ACHN (cell line): ENCODE data around the gene IMPG2.
A peak's percentile ranks its signal among the peaks of the same experiment; 100 is the strongest.

ENCODE experiments used
- DNase-seq: peaks from one replicate; pipeline ENCODE4 v3.0.0-alpha.2; 2015
- in situ Hi-C: cut with HindIII; loops from 2 replicates; pipeline ENCODE4 v1.10.0; 2017; ENCODE audit warnings: low sequenced_read_pairs, low pct_ligation_motif_present, low pct_unique_long_range_greater_than_20kb

IMPG2 gene

DNA sequence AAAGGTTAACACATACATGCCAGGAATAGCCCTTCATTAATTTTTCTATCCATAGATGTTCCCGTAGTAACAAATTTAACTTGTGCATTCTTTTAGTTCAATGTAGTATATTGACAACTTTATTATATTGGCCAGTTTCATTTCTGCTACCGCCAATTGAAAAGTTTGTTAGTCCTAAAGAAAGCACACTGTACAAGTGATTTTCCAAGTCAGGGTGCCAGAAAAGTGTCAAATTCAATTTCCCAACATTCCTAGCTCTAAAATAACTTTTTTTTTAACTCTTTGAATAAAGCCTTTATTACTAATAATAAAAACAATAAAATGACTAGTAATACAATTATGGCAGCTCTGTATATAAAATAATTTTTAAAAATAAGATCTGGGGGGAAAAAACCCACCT is 68.9 kb downstream of the IMPG2 start:
- in situ Hi-C loops: no loop called here

DNA sequence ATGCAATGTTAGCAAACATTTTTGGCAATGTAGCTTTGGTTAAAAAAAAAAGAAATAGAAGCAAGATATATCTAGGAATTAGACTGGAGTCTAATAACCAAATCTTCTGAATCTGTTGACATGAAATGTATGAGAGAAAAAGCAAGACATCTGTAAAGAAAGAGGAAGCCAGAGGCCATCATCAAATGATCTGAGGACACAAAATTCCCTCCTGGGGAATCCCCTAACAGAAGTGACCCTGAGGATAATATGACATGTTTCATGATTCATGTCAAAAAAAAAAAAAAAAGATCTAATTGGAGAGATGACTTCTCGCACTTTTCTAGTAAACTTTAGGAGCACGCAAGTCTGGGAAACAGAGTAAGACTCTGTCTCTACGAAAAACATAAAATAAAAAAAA is 70.9 kb downstream of the IMPG2 start:
- DNase-seq: no peak
- in situ Hi-C loops: no loop called here

More for the DNA sequence above, 68.9 kb downstream of the IMPG2 start:
- DNase-seq: no peak

DNA sequence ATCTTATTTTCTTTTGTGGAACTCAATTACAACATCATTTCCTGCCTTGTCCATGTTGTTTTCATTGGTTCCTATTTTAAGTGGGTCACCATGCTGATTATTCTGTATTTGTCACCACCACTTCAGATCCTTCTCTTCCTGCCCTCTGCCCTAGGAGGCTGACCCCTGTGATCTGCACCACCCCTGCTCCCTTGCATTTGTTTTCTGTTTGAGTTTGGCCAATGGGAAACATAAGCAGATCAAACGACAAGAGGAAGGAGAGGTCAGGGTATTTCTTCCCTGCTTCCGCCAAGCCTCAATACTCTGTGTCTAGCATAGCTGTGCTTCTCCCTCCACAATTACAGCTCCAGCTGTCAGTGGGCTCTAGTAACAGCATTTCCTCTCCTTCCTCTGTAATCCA is 71.6 kb downstream of the IMPG2 start:
- in situ Hi-C loops: no loop called here
- DNase-seq: no peak

DNA sequence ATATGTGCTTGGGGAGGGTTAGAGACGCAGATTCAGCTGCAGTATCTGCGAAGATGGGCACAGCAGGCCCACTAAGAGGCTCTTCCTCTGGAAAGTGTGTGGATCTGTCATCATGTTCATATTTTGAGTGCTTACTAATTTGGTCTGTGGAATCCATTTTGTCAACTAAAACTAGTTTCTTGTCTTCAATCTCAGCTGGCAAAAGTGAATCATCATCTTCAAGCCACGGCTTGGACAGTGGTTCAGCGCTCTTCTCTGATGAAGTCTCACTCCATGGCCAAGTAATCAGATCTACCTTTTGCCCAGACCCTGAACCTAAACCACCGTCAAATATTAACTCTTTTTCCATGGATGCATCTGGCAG is 76.2 kb downstream of the IMPG2 start:
- in situ Hi-C loops: no loop called here
- no peak for DNase-seq

DNA sequence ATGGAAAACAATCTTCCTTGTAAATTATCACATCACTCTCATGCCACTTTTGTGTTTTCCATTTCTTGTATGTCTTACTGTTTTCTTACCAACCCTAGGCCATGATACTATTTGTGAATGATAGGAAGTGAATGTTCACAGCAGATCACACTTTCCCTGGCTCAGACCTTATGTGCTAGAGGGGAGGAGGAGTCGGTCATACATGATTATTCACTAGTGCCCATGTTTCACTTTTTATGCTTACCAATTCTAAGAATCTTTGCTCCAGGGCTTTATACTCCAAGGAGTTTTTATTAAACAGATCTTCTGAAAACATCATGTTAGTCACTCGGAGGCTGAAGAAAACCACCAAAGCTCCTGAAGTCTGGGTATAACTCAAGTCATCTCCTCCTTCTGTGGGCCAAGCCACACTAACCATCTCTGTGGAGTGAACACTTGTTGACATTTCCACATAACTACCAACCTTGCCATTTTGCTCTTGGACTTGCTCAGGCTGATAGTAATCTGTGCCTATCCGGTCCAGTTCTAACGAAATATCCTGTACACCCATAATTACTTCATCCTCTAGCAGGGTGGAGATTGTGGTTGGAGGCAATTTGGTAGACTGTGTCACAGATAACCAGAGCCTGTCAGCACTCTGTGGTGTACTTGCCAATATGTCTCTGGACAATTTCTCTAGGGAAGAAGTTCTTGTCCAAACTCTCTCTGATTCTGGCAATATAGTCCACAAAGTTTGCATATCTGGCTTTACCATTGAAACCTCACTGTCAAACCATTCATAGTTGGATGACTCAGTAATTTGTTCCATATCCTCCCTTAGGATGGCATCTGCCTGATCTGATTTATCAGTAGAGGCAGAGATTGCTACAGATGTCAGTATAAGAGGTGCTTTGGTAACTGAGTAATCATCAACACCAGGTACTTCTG is 76.8 kb downstream of the IMPG2 start:
- in situ Hi-C loops: no loop called here
- no peak for DNase-seq

DNA sequence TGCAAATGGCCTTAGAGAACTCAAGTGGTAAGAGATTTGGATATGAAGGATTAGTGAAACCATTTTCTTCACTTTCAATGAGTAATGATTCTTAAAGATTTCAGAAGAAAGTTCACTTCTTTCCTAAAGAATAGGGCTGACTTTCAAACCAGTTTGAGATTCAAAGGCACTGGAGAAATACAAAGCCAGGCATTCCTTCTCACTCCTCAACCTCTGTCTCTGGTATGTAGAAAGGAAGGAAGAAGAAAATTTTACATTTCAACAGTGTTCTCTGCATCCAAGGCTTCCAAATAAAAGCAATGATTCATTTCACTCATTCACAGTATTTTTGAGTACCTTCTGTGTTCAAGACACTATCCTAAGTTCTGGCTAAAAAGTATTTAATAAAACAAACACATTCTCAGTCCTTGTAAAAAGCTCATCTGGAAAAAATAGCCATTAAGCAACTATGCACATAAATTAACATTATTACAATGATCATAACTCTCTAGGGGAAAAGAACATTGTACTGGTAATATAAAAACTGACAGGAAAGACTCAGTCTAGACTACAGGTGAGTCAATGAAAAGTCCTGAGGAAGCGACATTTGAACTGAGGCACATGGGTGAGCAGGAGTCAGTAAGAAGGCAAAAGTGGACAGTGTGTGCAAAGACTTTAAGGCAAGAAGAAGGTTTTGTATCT is 79.5 kb downstream of the IMPG2 start:
- no peak for DNase-seq
- in situ Hi-C loops: no loop called here

DNA sequence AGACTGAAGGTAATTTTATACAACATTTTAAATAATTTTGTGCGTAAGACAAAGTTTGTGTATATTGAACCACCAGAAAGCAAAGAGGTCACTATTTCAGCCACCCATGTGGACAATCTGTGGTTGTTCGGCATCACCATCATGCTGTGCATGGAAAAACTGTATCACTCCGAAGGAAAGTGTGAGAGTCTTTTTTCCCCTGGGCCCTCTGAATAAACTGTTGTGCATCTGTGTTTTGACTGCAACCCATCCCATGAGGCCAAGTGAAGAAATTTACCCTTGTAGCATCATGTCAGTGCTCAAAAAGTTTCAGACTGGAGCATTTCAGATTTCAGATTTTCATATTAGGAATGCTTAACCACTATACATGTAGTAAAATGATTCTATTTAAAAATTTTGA is 85.3 kb downstream of the IMPG2 start:
- in situ Hi-C loops: no loop called here

DNA sequence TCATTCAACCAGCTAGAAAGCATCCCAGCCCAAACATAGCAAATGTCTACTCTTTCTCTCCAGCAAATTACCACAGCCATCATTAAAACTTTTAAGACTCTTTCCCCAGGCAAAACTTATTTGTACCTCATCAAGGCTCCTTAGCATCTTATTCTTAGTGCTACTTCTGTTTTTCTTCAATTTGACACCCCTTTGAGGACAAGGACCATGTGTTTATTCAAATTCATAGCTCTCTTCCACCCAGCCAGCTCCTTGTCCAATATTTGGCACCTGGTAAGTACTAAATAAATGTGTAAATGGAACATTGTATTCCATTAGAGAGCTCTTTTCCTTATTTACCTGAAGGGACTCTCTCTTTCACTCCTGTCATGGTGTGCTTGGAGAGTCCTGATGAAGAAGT is 89.8 kb downstream of the IMPG2 start:
- DNase-seq: no peak
- in situ Hi-C loops: no loop called here

More for the DNA sequence above, 85.3 kb downstream of the IMPG2 start:
- no peak for DNase-seq

DNA sequence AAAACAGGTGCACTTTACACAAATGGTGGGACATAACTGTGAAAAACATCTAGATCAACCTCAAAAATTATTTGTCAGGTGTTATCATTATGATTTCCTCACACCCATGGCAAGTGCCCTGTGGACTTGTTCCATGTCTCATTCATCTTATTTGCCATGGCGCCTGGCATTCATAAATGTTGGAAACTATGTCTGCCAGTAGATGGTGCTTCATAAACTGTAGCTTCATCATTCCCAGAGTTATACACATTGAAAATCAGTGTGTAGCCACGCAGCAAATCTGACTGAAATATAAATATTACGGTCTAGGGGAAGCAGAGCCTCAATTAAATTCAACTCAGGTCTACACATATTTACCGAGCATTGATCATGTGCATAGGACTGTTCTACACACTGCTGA is 90.7 kb downstream of the IMPG2 start:
- in situ Hi-C loops: no loop called here
- DNase-seq: peak; percentile 2

DNA sequence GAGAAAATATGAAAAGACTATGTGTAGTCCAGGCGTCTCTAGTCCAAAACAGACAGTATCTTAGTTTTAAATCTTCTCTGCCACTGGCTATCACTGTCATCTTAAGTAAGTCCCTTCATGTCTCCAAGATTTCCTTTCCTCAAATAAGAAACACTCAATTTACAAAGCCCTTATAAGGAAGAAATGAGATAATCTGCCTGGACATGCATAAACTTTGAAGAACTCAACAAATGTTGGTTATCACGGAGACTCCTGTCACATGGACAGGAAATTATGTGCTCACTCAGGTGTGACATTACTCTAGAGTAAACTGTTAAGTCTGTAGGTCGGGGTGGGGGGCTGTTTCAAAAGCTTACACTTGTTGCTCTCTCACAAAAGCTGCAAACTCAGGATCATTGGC is 91.9 kb downstream of the IMPG2 start:
- in situ Hi-C loops: no loop called here
- no peak for DNase-seq

DNA sequence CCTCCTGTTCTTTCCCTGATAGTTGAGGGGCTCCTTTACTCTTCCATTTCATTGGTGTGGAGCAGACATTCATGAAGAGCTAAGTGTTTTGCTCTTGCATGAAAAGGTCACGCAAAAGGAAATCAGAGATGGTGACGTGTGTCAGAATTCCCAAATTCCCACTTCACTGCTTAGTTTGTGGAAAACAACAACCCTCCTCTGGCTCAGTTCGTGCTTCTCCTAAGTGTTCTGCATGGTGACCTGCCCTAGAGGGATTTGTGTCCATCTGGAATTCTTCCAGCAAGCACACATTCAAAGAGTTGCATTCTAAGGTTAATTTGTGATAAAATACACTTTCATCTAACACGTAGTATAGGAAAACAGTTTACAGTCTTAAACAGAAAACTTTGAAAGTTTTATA is 95.6 kb downstream of the IMPG2 start:
- DNase-seq: no peak
- in situ Hi-C loops: no loop called here

DNA sequence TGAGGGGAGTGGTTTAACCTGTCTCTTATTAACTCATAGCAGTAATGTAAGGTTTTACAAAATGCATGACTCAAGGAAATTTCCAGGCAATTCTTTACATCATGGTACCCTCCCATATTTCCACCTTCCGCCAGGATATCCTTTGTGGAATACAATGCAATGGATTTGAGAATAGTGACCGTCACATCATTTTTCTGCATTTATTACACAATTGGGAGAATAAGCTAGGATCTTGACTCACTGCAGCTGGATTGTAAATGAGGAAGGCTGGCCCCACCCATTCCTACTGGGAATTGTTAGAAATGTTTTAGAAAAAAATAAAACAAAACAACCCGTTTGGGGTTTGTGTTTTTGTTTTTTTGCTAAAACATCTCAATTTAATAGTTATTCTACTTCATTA is 97.4 kb downstream of the IMPG2 start:
- no peak for DNase-seq
- in situ Hi-C loops: no loop called here

DNA sequence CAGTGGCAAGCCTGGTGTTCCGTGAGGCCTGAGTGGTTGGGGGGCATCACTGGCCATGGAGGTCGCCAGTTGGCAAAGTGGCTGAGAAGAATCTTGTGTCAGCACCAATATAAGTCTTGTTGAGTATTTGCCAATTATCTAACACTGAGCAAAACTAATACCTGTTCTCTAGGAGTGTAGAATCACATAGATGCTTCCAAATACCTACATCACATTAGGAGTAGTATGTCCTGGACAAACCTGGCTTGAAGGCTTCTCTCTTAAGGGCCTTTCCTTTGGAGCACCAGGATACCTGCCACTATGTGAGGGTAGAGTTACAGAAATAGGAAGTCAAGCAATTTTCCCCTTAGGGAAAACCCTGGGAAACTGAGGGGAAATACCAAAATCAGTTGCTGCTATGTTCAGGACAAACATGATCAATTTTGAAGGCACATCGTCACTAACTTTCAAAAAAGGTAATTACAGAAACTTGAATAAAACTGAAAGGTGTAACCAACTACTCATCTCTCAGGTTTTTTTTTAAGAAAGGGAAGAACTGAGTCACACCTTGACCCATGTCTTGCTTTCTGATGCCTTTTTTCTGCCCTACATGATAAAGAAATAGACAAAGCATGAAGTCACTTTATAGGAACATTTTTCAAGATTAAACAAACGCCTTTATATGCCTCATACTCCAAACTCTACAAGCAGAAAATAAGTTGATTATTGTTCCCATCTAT is 100.4 kb downstream of the IMPG2 start:
- no peak for DNase-seq
- in situ Hi-C loops: no loop called here

DNA sequence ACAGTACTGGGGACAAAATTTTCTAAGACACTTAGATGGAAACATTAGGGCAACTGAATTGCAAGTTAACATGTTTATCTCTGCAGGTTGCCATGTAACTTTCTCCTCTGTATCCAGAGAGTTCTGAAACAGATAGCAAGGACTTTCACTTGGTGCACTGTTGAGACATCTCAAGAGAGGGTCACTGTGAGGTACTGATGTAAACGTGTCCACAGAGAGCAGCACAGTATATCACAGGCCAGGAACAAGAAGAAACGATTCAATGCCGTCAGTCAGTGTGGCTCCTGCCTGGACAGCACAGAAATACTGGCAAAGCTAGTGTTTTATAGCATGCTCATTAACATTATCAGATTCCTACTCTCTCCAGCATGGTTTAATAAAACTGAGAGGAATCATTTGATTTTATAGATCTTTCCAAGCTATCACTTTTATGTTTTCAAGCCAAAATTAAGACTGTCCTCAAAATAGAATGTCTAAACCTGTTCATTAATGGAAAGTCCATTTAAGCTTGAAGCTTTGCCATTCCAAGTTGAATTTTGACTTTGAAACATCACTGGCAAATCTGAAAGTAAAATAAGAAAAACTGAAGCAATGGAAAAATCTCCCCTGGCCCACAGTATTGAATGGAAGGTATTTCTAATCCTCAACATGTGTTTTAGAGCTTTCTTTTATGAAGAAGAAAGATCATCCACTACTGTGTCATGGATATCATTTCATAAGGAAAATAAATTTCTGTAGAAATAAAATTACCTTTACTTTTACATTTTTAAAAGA is 102.7 kb downstream of the IMPG2 start:
- in situ Hi-C loops: no loop called here

DNA sequence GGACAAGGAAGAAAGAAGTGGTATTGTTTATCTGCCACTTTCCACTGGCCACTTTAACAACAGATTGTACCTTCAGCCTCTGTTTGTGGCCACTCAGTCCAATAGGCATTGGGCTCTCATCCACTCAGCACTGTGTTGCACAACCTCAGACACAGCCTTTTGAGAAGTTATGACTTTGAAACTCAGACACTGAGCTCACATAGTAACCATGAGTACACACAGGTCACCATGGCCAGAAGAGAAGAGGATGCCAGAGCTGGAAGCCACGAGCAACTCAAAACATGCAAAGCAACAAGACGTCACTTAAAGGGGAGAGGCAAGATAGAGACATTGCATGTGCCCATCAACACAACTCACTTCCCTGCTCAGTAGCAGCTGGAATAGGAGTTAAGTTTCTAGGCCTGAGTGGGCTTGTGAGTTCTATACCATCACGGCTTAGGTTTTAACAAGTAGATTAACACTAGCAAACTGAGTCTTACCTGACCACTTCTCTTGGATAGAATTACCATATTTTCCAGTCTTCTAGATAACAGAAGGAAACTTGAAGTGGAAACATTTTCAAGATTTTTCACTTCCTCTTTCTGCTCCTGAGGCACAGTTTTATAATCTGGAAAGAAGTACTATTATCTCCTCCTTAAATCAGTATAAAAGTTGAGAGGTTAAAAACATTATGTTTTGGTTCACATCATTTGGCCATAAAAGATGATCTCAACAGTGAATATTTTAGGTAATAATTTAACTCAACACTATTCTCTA is 103.5 kb downstream of the IMPG2 start:
- in situ Hi-C loops: no loop called here
- no peak for DNase-seq

More for the DNA sequence above, 102.7 kb downstream of the IMPG2 start:
- no peak for DNase-seq

DNA sequence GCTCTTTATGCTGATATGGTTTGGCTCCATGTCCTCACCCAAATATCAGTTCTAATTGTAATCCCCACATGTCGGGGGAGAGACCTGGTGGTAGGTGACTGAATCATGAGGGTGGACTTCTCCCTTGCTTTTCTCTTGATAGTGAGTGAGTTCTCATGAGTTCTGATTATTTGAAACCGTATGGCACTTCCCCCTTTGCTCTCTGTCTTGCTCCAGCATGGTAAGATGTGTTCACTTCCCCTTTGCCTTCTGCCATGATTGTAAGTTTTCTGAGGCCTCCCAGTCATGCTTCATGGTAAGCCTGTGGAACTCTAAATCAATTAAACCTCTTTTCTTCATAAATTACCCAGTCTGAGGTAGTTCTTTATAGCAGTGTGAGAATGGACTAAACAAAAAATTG is 107.6 kb downstream of the IMPG2 start:
- in situ Hi-C loops: no loop called here
- no peak for DNase-seq

DNA sequence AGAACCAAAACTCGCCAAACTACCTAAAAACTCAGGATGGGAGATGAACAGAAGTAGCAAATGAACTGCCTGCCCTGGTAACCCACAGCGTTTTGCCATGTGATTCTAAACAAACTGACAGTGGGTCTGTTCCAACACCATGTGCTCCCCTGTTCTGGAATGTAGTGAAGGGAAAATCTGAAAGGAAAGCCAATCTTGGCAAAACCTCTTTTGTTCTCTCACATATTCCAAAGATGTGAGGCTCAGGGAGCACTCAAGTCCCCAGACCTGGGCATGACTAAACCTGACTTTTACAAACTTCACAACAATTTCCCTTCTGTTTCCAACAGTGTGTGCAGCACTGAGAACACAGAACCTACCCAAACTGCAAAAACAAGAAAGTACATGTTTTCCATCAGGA is 116.1 kb downstream of the IMPG2 start:
- in situ Hi-C loops: no loop called here
- no peak for DNase-seq

DNA sequence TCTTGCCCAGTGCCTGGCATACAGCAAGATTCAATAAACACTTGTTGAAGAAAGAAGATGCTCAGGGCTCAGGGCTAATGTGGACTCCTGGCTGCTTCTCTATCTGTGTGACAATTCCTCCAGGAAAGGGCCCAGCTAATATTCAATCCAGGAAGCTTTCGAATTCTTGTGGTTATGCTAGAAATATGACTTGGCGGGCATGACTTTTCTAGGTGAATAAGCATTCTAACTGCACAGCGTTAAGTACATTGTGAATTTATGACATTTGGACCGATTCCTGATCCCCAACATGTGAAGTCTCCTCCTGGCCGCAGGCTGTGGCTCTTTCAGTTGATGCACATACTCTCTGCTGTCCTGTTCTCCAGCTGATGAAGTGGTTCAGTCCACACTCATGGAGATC is 117.0 kb downstream of the IMPG2 start:
- in situ Hi-C loops: no loop called here
- DNase-seq: peak; percentile 24
